Fibroblast of skin of abdomen (primary cell): Measurements from ENCODE around the gene SYNGAP1.

Experiments used
- DNase-seq: peaks from one replicate; pipeline ENCODE4 v3.0.0-alpha.2; 2013

Gene SYNGAP1

DNA sequence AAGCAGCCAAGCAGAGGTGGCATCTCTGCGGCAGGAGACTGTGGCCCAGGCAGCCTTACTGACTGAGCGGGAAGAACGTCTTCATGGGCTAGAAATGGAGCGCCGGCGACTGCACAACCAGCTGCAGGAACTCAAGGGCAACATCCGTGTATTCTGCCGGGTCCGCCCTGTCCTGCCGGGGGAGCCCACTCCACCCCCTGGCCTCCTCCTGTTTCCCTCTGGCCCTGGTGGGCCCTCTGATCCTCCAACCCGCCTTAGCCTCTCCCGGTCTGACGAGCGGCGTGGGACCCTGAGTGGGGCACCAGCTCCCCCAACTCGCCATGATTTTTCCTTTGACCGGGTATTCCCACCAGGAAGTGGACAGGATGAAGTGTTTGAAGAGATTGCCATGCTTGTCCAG lies 15.0 kb upstream of the SYNGAP1 start:
- no peak for DNase-seq

DNA sequence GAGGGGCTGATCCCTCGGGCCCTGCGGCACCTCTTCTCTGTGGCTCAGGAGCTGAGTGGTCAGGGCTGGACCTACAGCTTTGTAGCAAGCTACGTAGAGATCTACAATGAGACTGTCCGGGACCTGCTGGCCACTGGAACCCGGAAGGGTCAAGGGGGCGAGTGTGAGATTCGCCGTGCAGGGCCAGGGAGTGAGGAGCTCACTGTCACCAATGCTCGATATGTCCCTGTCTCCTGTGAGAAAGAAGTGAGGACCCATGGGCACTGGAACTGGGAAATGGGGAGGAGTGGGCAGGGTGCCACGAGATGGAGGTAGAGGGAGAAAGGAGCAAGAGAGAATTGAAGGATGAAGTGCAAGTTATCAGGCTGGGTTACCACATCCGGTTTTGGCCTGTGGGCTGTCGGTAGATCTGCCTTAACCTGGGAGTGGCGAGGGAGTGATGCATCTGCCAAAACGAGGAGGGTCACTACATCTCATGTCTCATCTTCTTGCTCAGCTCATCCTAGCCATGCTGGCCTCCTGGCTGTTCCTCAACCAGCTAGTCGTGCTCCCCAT lies 14.4 kb upstream of the SYNGAP1 start:
- no peak for DNase-seq

DNA sequence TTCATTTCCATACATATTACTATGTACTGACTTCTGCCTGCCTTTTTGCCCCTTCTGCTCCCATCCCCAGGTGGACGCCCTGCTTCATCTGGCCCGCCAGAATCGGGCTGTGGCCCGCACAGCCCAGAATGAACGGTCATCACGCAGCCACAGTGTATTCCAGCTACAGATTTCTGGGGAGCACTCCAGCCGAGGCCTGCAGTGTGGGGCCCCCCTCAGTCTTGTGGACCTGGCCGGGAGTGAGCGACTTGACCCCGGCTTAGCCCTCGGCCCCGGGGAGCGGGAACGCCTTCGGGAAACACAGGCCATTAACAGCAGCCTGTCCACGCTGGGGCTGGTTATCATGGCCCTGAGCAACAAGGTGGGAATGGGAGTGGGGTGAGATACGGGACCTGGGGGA lies 13.7 kb upstream of the SYNGAP1 start:
- DNase-seq, result no peak

- DNase-seq, result no peak
Observed at GRCh38 chr6:33407132-33407718, 12.6 kb upstream of the SYNGAP1 start.

DNA sequence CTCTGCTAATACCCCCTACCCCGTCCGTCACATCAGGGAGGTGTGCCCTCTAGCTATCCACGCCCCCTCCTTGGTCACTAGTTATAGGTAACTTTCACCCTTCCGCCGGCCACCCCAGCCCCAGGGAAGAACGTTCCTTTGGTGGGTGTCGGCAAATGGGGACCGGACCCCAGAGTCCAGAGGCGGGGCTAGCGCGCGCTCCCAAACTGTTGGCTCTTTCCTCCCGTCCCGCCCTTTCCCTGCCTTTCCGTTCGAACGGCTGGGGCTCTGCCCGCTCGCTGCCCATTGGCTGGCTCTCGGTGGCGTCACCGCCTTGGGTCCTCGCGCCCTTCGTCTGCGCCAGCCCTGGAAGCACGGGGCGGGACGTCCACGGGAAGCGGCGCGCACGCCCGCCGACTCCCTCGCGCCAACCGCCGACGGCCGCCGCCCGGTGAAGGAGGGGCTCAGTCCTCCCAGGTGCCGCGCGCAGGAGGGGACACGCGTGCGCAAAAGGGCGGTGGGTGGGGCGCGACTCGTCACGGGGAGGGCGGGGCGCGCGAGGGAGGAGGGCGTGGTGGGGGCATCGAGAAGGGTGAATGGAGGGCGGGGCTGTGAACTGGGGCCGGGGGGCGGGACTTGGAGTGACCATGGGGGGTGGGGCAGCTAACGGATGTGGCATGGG lies 9.7 kb upstream of the SYNGAP1 start:
- peak; percentile 98 for DNase-seq

- DNase-seq, result peak; percentile 86
Observed at GRCh38 chr6:33410711-33411631, 8.9 kb upstream of the SYNGAP1 start, which contains the start of gene PHF1. PHF1 (plus strand) TSS chr6:33411014; CDS start chr6:33412264, 1,250 bp downstream.

DNA sequence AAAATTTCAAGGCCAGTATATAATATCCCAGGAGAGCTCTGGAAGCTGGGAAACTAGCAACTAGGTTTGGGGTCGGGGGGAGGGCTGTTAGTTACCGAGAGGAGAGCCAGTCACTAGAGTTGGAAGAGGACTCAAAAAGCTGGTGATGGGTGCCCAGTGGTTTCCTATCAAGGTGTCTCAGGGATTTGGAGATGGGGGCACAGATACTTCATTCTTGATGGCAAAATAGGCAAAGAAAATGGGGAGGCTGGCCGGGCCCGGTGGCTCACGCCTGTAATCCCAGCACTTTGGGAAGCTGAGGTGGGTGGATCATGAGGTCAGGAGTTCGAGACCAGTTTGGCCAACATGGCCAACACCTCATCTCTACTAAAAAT lies 8.2 kb upstream of the SYNGAP1 start:
- DNase-seq, result no peak

DNA sequence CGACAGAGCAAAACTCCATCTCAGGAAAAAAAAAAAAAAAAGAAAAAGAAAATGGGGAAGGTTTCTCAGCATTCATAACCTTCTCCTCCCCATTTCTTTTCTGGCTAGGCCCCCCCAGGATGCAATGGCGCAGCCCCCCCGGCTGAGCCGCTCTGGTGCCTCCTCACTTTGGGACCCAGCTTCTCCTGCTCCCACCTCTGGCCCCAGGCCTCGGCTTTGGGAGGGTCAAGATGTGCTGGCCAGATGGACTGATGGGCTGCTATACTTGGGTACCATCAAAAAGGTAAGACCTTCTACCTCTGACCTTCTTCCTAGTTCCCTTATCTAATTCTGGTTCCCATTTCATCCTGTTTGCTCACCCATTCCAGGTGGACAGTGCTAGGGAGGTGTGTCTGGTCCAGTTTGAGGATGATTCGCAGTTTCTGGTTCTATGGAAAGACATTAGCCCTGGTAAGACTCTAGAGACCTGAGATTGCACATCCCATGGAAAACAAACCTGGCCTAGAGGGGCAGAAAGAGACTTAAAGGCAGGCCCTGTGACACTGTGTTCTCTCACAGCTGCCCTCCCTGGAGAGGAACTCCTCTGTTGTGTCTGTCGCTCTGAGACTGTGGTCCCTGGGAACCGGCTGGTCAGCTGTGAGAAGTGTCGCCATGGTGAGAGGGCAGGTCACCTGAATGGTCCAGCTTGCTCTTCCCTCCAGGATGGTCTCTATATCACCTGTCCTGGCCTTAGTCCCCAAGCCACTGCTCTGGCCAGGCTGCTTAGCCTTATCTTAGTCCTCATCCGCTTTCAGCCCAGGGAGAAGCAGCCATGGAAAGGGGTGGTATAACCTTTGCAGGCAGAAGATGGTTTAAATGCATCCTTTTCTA lies 7.5 kb upstream of the SYNGAP1 start:
- no peak for DNase-seq

DNA sequence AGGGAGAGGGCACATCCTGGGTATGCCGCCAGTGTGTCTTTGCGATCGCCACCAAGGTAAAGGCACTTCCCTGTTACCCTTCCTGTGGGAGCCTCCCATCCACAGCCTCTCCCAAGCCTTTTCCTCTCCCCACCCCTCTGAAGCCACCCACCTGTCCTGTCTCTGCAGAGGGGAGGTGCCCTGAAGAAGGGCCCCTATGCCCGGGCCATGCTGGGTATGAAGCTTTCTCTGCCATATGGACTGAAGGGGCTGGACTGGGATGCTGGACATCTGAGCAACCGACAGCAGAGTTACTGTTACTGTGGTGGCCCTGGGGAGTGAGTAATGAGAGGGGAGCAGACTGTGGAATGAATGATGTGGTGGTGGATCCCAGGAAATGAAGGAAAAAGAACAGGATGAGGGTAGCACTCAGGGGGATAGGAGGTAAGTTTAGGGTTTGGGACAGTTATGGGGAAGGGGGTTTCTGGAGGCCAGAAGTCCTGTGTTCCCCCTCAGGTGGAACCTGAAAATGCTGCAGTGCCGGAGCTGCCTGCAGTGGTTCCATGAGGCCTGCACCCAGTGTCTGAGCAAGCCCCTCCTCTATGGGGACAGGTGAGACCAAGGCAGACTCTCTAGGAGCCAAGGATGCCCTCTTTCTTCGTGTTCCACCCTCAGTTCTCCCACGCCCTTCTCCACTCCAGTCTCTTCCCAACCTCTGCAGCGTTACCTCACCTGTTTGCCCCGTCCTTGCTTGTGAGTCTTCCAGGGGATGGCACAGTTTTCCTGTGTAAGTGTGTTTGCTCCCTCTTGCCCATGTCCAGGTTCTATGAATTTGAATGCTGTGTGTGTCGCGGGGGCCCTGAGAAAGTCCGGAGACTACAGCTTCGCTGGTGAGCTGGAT lies 6.4 kb upstream of the SYNGAP1 start:
- no peak for DNase-seq

DNA sequence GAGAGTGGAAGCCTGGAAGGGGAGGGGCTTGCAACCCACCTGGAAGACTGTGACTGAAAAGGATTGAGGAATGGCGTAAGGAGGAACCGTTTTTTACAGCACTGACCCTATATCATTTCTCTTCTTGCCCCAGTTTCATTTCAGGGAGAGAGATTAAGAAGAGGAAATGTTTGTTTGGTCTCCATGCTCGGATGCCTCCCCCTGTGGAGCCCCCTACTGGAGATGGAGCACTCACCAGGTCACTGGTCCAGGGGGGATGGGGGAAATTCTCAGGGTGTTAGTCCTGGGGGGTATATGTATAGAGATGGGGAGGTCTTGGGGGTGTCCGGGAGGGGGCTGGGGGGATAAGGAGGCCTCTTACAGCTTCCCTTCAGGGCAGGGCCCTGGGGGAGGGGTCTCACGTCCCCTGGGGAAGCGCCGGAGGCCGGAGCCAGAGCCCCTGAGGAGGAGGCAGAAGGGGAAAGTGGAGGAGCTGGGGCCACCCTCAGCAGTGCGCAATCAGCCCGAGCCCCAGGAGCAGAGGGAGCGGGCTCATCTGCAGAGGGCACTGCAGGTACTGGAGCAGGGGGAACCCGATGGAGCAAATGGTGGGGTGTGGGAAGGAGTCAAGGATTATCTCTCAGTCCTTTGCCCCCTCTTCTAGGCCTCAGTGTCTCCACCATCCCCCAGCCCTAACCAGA lies 5.1 kb upstream of the SYNGAP1 start:
- no peak for DNase-seq

DNA sequence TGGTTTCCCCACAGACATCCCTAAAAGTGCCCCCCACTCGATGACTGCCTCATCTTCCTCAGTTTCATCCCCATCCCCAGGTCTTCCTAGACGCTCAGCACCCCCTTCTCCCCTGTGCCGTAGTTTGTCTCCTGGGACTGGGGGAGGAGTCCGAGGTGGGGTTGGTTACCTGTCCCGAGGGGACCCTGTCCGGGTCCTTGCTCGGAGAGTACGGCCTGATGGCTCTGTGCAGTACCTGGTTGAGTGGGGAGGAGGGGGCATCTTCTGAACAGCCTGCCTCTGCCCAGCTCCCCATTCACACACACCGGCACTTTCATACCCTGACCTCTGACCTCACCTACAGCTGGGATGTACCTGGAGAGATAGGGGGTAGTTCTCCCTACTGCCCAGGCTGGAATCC lies 4.0 kb upstream of the SYNGAP1 start:
- no peak for DNase-seq

GRCh38 chr6:33416386-33417127 lies 3.3 kb upstream of the SYNGAP1 start:
- no peak for DNase-seq

GRCh38 chr6:33417128-33417902 lies 2.5 kb upstream of the SYNGAP1 start:
- peak; percentile 91 for DNase-seq

GRCh38 chr6:33417903-33418689 lies 1.8 kb upstream of the SYNGAP1 start, which contains the start of gene CUTA:
CUTA (minus strand) TSS chr6:33418107; CDS start chr6:33418000, 107 bp downstream.
- peak; percentile 100 for DNase-seq

DNA sequence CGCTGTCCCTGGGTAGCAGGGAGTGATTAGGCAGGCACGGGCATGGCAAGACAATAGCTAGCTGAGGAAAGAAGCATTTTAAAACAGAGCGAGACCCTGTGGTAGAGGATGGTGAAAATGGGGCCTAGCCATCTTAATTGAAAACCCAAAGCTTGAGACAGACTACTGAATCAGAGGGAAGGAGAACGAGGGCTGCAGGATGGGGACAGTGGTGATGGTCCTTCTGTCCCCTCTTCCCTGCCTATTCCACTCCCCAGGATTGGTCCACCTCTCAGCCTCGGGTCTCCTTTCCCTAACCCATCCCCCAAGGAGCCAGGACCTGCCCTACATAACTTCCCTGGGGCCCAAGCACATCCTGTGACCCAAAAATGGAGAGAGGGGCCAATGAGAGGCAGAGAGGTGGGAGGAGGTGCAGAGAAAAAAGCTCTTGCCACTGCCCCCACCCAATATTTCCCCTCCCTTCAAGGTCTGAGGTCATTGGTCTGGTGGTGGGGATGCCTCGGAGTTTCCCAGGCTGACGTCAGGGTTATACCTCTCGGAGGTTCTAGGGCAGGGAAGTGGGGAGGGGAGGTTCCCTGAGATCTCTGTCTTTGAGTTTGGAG lies 1.1 kb upstream of the SYNGAP1 start:
- peak; percentile 28 for DNase-seq

- DNase-seq, result peak; percentile 38
Observed at GRCh38 chr6:33420491-33421343, 852 bp downstream of the SYNGAP1 start.

DNA sequence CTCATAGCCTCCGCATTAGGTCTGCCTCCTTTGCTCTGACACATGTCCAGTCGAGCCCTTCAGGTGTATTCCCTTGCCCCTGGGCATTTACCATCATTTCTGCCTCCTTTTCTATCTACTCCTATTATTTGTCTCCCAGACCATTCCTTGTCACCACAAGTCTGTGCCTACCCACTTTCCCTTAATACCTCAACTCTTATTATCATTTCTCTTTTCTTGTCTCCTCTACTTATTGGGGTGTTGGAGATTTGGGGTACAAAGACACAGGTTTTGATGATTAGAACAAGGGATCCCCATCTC lies 1.4 kb downstream of the SYNGAP1 start:
- DNase-seq, result no peak
